ENCODE data around the gene SCART1. TPM values are rescaled to one million over a fixed set of nuclear protein-coding genes. Genes with fewer than 3 reads are reported as not detected.

Gene SCART1
- total and polyA plus RNA-seq, 2 of the 4 experiments (the other 2 are of a cell fraction), result 0.54 to 2.1 TPM

DNA sequence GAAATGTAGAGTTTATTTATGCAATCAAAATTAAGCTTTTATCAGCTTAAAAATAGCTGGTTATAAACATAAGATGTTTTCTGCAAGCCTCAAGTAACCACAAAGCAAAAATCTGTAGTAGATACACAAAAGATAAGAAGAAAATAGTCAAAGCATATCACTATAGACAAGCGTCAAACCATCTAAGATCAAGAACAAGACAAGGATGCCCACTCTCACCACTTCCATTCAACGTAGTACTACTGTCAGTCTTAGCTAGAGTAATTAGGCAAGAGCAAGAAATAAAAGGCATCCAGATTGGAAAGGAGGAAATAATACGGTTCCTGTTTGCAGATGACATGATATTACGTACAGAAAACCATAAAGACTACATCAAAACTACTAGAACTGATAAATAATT is 56.0 kb downstream of the SCART1 start:
- H2AFZ ChIP-seq (replicated peaks; ENCODE audit: low read length, poor library complexity), result no peak overlapping the region
- no peaks in the 10 kb centered on the region for H4K20me1 ChIP-seq (ENCODE audit: insufficient read depth, low read length)
- no peak overlapping the region for H2BK15ac ChIP-seq (ENCODE audit: low read depth, low read length)
- H4K8ac ChIP-seq (ENCODE audit: low read depth in 2 of 2, low read length in 2 of 2), result no peak overlapping the region
- no peaks in the 10 kb centered on the region for H3K9me3 ChIP-seq (ENCODE audit: control insufficient read depth, insufficient read depth, low read length)
- no peaks in the 10 kb centered on the region for H3K4me1 ChIP-seq (ENCODE audit: control insufficient read depth, insufficient read depth, low read length)
- no peak overlapping the region for H3K18ac ChIP-seq (ENCODE audit: low read depth, low read length)
- H3K79me1 ChIP-seq (ENCODE audit: low read depth in 1 of 2, low read length in 2 of 2), result no peaks in the 10 kb centered on the region
- WGBS, 2 experiments (ENCODE audit: extremely low coverage in 2 of 2, insufficient read length in 1 of 2), result no CpG with 5 or more reads among the region's 4 CpGs
- DNase-seq (no peak), ATAC-seq (ENCODE audit: low read depth) (no peak)
- no peak overlapping the region for H2BK20ac ChIP-seq (ENCODE audit: low read depth, low read length)
- TF ChIP-seq POLR2A (IDR thresholded peaks at IDR 0.05; ENCODE audit: low read depth, low read length), result no peak
- no peak for TF ChIP-seq FOS (IDR thresholded peaks at IDR 0.05; ENCODE audit: low read depth, low read length)
- no peak for TF ChIP-seq SMC3 (IDR thresholded peaks at IDR 0.05; ENCODE audit: low read depth, low read length)
- TF ChIP-seq CHD1 (IDR thresholded peaks at IDR 0.05; ENCODE audit: low read depth, low read length), result no peak
- no peak for TF ChIP-seq BHLHE40 (IDR thresholded peaks at IDR 0.05; ENCODE audit: low read depth, low read length)
- no peak for TF ChIP-seq CEBPB (IDR thresholded peaks at IDR 0.05; ENCODE audit: low read depth, low read length)
- TF ChIP-seq MAZ (IDR thresholded peaks at IDR 0.05; ENCODE audit: borderline replicate concordance, low read depth, low read length), result no peak
- no peak for TF ChIP-seq NFE2L2 (IDR thresholded peaks at IDR 0.05; ENCODE audit: low read depth, low read length)
- no peak overlapping the region for H2BK120ac ChIP-seq (ENCODE audit: low read depth, low read length)
- no peak overlapping the region for H3K4me2 ChIP-seq (ENCODE audit: low read depth, low read length)
- BruUV-seq (replicated peaks), result no TSS peak
- CTCF ChIA-PET, result no interaction called here
- no peak overlapping the region for H3K27ac ChIP-seq (ENCODE audit: insufficient read depth, low read length)
- no peak overlapping the region for H2BK5ac ChIP-seq (ENCODE audit: low read depth, low read length, poor library complexity, severe bottlenecking)
- H2AK9ac ChIP-seq (replicated peaks; ENCODE audit: low read depth, low read length, poor library complexity), result no peak overlapping the region
- no peak overlapping the region for H4K91ac ChIP-seq (ENCODE audit: insufficient read depth, low read depth, low read length)
- dilution Hi-C loops (cut with HindIII; ENCODE audit: low sequenced_read_pairs, unreplicated experiment) (no loop called here), intact Hi-C loops (cut with micrococcal nuclease) (no loop called here), in situ Hi-C loops (cut with MboI; ENCODE audit: low sequenced_read_pairs) (no loop called here)
- no peak overlapping the region for H3K4me3 ChIP-seq (ENCODE audit: insufficient read depth, low read depth, low read length)
- no peak overlapping the region for H4K5ac ChIP-seq (ENCODE audit: low read depth, low read length)
- no peak overlapping the region for H3K14ac ChIP-seq (replicated peaks; ENCODE audit: low read depth, low read length)
- no peak overlapping the region for H3K9ac ChIP-seq (ENCODE audit: low read depth, low read length)
- H3K36me3 ChIP-seq (ENCODE audit: control insufficient read depth, insufficient read depth, low read length), result no peaks in the 10 kb centered on the region
- POLR2A ChIA-PET (ENCODE audit: unreplicated experiment), result no interaction called here
- no peaks in the 10 kb centered on the region for H3K9me1 ChIP-seq (ENCODE audit: insufficient read depth, low read length)
- no peak overlapping the region for H3K4ac ChIP-seq (ENCODE audit: low read depth, low read length)
- H2AK5ac ChIP-seq (ENCODE audit: low read depth, low read length), result no peak overlapping the region
- no peak overlapping the region for H3K23ac ChIP-seq (ENCODE audit: low read depth, low read length)
- no peaks in the 10 kb centered on the region for H3K27me3 ChIP-seq (ENCODE audit: control insufficient read depth, insufficient read depth, low read length)
- no peak overlapping the region for H3K56ac ChIP-seq (ENCODE audit: extremely low read depth, insufficient read depth, low read length)
